GM21367 (cell line): ENCODE results near the gene CARS1.

ENCODE experiments used
- ATAC-seq: cut with Tn5 transposase; IDR thresholded peaks from one replicate; pipeline ENCODE4 v1.9.1; 2021; ENCODE audit not compliant: unreplicated experiment

CARS1 gene

GRCh38 chr11:3010521-3011275, 46.5 kb downstream of the CARS1 start:
- no peak for ATAC-seq

DNA sequence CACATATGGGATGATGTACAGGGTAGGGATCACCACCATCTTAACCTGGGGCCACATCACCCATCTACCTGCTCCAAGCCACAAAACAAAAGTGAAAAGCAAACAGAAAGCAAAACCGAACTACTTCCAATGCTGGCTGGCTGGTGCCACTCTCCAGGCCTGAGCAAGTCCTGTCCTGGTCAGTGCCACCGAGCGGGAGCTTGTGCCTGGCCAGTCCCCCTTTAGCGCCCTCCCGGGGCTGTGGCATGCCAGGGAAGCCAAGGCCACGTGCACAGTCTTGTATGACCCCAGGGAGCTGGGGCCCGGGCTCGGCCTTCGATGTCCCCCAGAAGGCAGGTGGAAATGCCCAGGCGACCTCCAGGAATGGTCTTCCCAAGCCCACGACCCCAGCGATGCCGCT, 47.2 kb downstream of the CARS1 start:
- ATAC-seq: no peak

- no peak for ATAC-seq
Measured at GRCh38 chr11:3009481-3009880, 47.7 kb downstream of the CARS1 start.

GRCh38 chr11:3008746-3009336, 48.4 kb downstream of the CARS1 start:
- ATAC-seq: no peak

- no peak for ATAC-seq
Measured at GRCh38 chr11:3007404-3008010, 49.7 kb downstream of the CARS1 start.

DNA sequence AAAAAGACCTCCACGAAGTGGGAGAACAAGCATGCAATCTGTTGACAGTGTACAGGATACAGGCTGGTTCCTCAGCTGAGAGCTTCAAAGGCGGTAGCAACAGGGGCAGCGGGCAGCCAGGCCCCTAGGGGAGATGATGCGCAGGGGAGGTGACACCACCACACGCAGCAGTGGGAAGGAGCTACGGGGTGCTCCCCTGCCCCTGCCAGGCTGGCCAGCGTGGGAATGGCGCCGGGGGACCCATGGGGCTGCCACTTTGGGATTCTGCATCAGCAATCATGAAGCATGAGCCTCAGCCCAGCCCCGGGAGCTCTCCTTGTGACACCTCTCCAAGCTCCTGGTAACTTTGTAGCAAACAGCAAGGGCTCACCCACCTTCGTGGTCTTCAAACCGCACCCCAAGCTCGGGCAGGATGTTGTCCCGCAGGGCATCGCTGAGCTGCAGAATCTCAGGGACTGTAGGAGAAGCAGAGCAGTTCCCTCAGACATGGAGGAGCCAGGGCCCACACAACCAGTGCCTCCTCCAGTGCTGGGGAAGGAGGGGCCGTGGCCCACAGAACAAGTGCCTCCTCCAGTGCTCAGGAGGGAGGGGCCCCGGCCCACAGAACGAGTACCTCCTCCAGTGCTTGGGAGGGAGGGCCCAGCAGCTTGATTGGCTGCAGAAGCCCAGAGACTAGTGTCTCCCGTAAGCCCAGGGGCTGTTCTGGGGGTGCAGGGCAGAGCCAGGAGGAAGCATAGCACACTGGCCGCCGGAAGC, 50.5 kb downstream of the CARS1 start:
- no peak for ATAC-seq

DNA sequence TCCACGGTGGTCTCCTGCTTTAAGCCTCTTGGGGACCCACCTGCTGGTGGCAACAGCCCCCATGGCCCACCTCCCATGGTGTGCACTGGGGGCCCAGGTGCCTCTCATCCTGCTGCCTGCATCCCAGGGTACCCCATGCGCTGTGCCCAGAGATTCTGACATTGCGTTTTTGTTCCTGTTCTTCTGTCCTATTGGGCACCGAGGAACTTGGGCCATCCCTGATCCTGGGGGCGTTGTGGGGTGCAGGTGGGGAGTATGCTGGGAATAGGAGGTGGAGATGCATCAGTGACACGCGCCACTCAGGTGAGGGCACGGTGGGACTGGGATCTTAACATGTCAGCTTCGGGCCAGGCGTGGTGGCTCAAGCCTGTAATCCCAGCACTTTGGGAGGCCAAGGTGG, 52.7 kb downstream of the CARS1 start:
- ATAC-seq: no peak

DNA sequence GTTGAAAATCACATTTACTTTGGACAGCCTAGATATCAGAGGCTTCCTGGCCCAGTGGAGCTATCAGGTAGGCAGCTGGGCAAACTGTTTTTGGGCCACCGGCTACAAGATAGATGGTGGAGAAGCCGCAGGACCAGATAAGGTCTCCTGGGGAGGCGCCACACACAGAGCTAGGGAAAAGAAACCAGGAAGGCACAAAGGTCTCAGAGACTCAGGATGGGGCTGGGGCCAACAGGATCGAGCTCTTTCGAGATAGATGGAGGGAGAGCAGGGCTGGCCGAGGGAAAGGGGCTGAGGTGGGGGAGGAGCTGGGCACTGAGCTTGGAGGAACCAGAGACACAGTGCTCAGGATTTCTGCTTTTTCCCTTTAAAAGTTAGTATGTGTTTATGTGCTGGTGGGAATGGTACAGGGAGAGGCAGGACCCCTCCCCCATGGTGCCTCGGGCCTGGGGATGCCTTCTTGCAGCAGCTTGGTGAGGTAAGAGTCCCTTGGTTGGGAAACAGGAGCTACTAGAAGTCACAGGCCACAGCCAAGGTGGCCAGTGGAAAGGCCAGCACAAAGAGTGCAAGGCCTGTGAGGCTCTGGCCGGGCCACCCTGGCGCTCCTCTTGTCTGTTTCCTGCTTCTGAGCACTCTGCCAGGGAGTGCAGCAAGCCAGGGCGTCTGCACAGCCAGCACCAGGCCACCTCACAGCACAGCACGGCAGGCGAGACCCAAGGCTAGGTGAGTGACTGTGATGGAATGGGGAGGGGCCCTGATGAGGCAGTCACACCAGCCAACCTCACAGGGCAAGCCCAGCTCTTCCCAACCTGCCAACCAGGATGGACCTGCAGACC, 53.6 kb downstream of the CARS1 start:
- no peak for ATAC-seq

GRCh38 chr11:3002871-3003270, 54.4 kb downstream of the CARS1 start:
- no peak for ATAC-seq

- ATAC-seq: no peak
Measured at GRCh38 chr11:3002351-3002861, 54.8 kb downstream of the CARS1 start.

DNA sequence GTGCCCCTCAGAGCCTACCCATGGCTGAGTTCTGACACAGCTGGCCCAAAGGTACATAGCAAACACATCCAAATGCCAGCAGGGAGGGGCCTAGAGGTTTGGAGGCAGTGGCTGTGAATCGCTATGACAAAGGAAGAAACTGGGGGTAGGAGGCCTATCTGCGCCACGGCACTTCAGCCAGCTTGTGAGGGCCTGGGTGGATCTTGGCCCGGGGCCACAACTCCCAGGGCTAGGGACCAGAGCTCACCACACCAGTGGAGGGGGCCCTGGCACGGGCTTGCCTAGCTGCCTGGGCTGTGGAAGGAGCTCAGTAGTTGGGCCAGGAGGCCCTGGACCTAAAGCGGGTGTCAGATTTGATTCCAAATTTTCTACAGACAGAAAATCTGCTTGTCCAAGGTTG, 55.7 kb downstream of the CARS1 start:
- ATAC-seq: no peak

GRCh38 chr11:3000032-3000961, 56.9 kb downstream of the CARS1 start:
- ATAC-seq: no peak

DNA sequence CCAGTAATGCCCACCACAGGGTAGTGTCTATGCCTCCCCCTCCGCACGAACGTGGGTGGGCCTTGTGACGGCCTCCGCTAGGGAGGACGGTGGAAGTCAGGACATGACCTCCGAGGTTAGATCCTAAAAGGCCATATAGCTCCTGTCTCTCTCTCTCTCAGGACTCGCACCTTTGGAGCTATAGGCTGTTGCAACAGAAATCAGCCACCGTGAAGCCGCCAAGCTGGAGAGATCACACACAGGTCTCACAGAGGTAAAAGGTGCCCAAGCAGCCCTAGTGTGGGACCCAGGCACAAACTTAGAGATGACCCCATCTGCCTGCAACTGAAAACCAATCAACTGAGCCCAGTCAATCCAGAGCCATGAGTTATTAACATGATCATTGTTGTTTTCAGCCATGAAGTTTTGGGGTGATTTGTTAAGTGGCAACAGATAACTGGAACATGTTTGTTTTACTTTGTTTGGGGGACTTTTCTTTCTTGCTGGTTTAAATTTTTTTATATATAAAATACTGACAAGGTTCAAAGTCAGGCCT, 57.7 kb downstream of the CARS1 start:
- ATAC-seq: no peak

- no peak for ATAC-seq
Measured at GRCh38 chr11:2998073-2998850, 59.0 kb downstream of the CARS1 start.

GRCh38 chr11:2997406-2997805, 59.8 kb downstream of the CARS1 start:
- no peak for ATAC-seq

DNA sequence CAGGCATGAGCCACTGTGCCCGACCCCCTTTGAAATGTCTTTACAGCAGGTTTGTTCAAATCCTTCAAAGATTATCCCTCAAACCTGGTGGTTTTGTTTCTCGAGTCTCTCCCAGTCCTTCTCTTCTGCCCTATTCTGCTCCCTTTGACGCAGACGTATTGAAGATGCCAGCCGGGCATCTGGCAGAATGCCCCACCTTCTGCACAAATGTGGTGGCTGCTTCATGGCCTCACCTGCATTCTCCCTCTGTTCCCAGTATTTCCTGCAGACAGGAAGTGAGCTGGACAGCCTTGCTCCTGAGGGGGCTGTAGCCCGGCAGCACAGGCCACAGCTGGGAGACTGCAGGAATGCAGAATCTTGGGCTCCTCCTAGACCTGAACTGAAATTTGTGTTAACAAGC, 60.2 kb downstream of the CARS1 start:
- no peak for ATAC-seq

GRCh38 chr11:2995893-2996554, 61.2 kb downstream of the CARS1 start:
- ATAC-seq: no peak

DNA sequence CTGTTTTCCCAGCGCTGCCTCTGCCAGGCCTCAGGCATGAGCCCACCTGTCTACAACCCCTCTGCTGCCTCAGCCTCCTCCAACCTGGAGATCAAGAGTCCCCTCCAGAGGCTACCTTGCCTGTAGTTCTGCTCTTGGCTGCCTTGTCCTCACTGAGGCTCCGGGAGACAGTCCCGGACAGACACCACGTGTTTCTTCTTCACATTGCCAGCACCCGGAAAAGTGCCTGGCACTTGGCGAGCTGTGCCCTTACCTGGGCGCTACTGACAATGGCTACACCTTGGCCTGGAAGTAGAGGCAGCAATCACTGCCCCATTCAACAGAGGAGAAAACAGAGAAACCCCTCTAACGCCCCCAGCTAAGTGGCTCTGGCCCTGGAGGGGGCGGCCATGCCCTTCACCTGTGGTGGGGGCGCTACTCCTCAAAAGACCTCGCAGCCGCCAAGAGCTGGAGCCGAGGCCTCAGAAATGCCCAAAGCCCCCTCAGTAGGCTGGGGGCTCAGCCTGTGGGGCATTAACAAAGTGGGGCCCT, 62.1 kb downstream of the CARS1 start:
- ATAC-seq: no peak
